ENCODE results near the gene LTA. TPM values are rescaled to one million over a fixed set of nuclear protein-coding genes. Genes with fewer than 3 reads are reported as not detected.

Gene LTA
- total and polyA plus RNA-seq, 2 donors (not counting 3 experiments of a cell fraction or from before 2014, with no cell fraction given), result 0.46 TPM; not detected in 1

DNA sequence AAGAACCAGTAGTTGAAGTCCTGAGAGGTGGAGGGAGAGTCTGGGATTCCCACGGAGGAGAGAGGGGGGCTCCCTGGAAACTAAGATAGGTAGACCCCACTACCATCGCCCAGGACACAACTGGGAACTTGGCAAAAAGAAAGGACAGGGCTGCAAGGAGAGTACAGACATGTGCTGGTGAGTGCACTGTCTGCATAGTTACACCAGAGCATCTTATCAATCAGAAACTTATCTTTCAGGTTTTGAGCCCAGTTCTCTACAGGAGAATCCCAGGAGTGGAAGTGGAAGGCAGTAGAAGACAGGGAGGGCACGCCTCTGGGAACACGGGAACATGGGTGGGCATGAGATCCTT, 12.5 kb upstream of the LTA start:
- dilution Hi-C loops (cut with MboI; ENCODE audit: extremely low pct_ligation_motif_present, low sequenced_read_pairs), result no loop called here
- H3K4me1 ChIP-seq (ENCODE audit: control insufficient read depth, extremely low read depth, insufficient read depth, low read length), result peaks cover 69% of the 10 kb centered on the region
- peak overlapping the region; percentile 82 for H3K9ac ChIP-seq (replicated peaks; ENCODE audit: extremely low read depth, insufficient read depth, low read length)
- FAIRE-seq (peak; percentile 12), DNase-seq (ENCODE audit: low read depth, low spot score) (peak; percentile 40)
- intact Hi-C loops (cut with micrococcal nuclease), result no loop called here
- H3K9me1 ChIP-seq (replicated peaks; ENCODE audit: control insufficient read depth, extremely low read depth, insufficient read depth, low read length), result no peaks in the 10 kb centered on the region
- peak overlapping the region in 1 of 3 experiments; percentile 29 for H3K4me3 ChIP-seq (replicated peaks in 1 of 3; ENCODE audit: insufficient read depth in 1 of 3, low read depth in 1 of 3, low read length in 3 of 3)
- POLR2A ChIA-PET, result interaction anchor here (0.6 to 0.9 kb wide), 2 partner anchors 21 to 268 kb away, joined by 3 to 5 read pairs; partner anchors contain the start of gene HSPA1B
- no peak for TF ChIP-seq JUN (IDR thresholded peaks at IDR 0.05; ENCODE audit: borderline replicate concordance, insufficient read depth, insufficient read length, low read depth)
- H3K27ac ChIP-seq (ENCODE audit: insufficient read depth, low read depth, low read length), result peak overlapping the region; percentile 98
- BruUV-seq (replicated peaks), result TSS peak; percentile 80
- H2AFZ ChIP-seq (ENCODE audit: low read depth, low read length), result no peak overlapping the region
- H3K27me3 ChIP-seq (ENCODE audit: control insufficient read depth in 2 of 2, insufficient read depth in 2 of 2, low read length in 2 of 2), result no peaks in the 10 kb centered on the region
- no peaks in the 10 kb centered on the region for H3K9me3 ChIP-seq (replicated peaks; ENCODE audit: control insufficient read depth, insufficient read depth, low read length)
- H3K36me3 ChIP-seq (ENCODE audit: control insufficient read depth in 2 of 2, extremely low read depth in 1 of 2, insufficient read depth in 2 of 2, low read length in 2 of 2), result peaks cover 2 to 10% of the 10 kb centered on the region in 2 experiments
- no peaks in the 10 kb centered on the region for H4K20me1 ChIP-seq (replicated peaks; ENCODE audit: control insufficient read depth, extremely low read depth, insufficient read depth, low read length)
- CTCF ChIA-PET, result interaction anchor here (1.5 to 31.0 kb wide), 3 partner anchors 9 to 29 kb away, joined by 5 to 1517 read pairs (median 31); partner anchors contain the start of genes LST1, LTB, NCR3 and NFKBIL1
- peak overlapping the region; percentile 90 for H3K4me2 ChIP-seq (ENCODE audit: insufficient read depth, low read length)
- peaks cover 7% of the 10 kb centered on the region for H3K79me2 ChIP-seq (ENCODE audit: control insufficient read depth, insufficient read depth, low read length)

DNA sequence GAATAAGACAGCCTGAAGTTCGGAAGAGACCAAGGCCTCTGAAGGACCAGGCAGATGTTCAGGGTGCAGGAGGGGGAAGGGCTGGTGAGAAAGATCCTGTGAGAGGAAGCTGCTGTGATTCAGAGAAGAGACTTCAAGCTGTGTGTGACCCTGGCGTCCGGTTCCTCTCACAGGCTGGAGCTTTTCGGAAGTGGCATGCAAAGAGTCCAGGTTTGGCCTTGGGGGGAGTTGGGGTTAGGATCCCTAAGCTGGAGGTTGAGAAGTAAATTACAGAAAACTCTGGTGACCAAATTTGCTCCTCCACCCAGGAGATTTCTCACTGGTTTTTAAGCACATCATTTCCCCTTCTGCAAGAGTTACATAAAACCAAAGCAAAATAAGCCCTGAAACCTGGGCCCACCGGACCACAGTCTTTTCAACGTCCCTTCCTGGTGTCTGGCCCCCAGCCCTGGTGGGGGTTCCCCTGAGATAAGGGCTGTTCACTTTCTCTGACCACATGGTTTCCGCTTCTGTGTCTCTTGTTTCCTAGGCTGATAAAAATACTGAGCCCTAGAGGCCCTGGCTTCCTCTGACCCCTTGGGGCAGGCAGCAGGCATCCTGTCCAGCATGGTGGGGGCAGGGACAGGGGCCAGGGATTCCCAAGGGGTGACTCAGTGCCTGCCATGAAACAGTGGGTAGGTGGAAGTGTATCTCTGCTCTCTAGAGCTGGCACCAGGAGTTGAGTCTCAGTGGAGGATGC, 12.0 kb upstream of the LTA start:
- DNase-seq (ENCODE audit: low read depth, low spot score) (peak; percentile 99), FAIRE-seq (peak; percentile 95)
- Histone ChIP-seq H3K36me3 (ENCODE audit: control insufficient read depth in 2 of 2, extremely low read depth in 1 of 2, insufficient read depth in 2 of 2, low read length in 2 of 2) (peaks cover 2 to 10% of the 10 kb centered on the region in 2 experiments), H3K27me3 (ENCODE audit: control insufficient read depth in 2 of 2, insufficient read depth in 2 of 2, low read length in 2 of 2) (no peaks in the 10 kb centered on the region), H4K20me1 (replicated peaks; ENCODE audit: control insufficient read depth, extremely low read depth, insufficient read depth, low read length) (no peaks in the 10 kb centered on the region), H2AFZ (ENCODE audit: low read depth, low read length) (no peak overlapping the region), H3K27ac (ENCODE audit: insufficient read depth, low read depth, low read length) (peak overlapping the region; percentile 98), H3K4me2 (ENCODE audit: insufficient read depth, low read length) (peak overlapping the region; percentile 90), H3K9ac (replicated peaks; ENCODE audit: extremely low read depth, insufficient read depth, low read length) (peak overlapping the region; percentile 82), H3K4me1 (ENCODE audit: control insufficient read depth, extremely low read depth, insufficient read depth, low read length) (peaks cover 69% of the 10 kb centered on the region), H3K9me3 (replicated peaks; ENCODE audit: control insufficient read depth, insufficient read depth, low read length) (no peaks in the 10 kb centered on the region), H3K79me2 (ENCODE audit: control insufficient read depth, insufficient read depth, low read length) (peaks cover 7% of the 10 kb centered on the region), H3K4me3 (replicated peaks in 1 of 3; ENCODE audit: insufficient read depth in 1 of 3, low read depth in 1 of 3, low read length in 3 of 3) (peak overlapping the region in 1 of 3 experiments; percentile 29), H3K9me1 (replicated peaks; ENCODE audit: control insufficient read depth, extremely low read depth, insufficient read depth, low read length) (no peaks in the 10 kb centered on the region)
- ChIA-PET POLR2A (interaction anchor here (0.5 to 0.9 kb wide), 3 partner anchors 20 to 267 kb away, joined by 3 to 8 read pairs (median 5); partner anchors contain the start of gene HSPA1B), CTCF (interaction anchor here (0.7 to 31.0 kb wide), 4 partner anchors 9 to 29 kb away, joined by 3 to 1517 read pairs (median 18); partner anchors contain the start of genes LST1, LTB, NCR3 and NFKBIL1)
- BruUV-seq (replicated peaks), result no TSS peak
- dilution Hi-C loops (cut with MboI; ENCODE audit: extremely low pct_ligation_motif_present, low sequenced_read_pairs), result no loop called here
- TF ChIP-seq, protein P1, sequence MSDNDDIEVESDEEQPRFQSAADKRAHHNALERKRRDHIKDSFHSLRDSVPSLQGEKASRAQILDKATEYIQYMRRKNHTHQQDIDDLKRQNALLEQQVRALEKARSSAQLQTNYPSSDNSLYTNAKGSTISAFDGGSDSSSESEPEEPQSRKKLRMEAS (IDR thresholded peaks at IDR 0.05; ENCODE audit: insufficient read depth, insufficient read length), result peak; percentile 34
- TF ChIP-seq POLR2AphosphoS5 (IDR thresholded peaks at IDR 0.05; ENCODE audit: insufficient read depth, low read depth, low read length) (peak; percentile 97), EZH2 (IDR thresholded peaks at IDR 0.05; ENCODE audit: borderline replicate concordance, low read depth, low read length, severe bottlenecking) (no peak), MYC (IDR thresholded peaks at IDR 0.05; ENCODE audit: low read depth, low read length) (peak; percentile 37), FOS (IDR thresholded peaks at IDR 0.05; ENCODE audit: borderline replicate concordance, insufficient read depth, low read length) (peak; percentile 97), POLR2A (IDR thresholded peaks at IDR 0.05; ENCODE audit: low read depth, low read length) (peak; percentile 71), GATA2 (IDR thresholded peaks at IDR 0.05; ENCODE audit: insufficient read depth, insufficient read length, low read depth, low read length) (peak; percentile 95), JUN (IDR thresholded peaks at IDR 0.05; ENCODE audit: borderline replicate concordance, insufficient read depth, insufficient read length, low read depth) (peak; percentile 94)
- TF ChIP-seq, protein P2, sequence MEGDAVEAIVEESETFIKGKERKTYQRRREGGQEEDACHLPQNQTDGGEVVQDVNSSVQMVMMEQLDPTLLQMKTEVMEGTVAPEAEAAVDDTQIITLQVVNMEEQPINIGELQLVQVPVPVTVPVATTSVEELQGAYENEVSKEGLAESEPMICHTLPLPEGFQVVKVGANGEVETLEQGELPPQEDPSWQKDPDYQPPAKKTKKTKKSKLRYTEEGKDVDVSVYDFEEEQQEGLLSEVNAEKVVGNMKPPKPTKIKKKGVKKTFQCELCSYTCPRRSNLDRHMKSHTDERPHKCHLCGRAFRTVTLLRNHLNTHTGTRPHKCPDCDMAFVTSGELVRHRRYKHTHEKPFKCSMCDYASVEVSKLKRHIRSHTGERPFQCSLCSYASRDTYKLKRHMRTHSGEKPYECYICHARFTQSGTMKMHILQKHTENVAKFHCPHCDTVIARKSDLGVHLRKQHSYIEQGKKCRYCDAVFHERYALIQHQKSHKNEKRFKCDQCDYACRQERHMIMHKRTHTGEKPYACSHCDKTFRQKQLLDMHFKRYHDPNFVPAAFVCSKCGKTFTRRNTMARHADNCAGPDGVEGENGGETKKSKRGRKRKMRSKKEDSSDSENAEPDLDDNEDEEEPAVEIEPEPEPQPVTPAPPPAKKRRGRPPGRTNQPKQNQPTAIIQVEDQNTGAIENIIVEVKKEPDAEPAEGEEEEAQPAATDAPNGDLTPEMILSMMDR (IDR thresholded peaks at IDR 0.05; ENCODE audit: extremely low read depth in 1 of 2, insufficient read depth in 1 of 2, low read depth in 1 of 2, low read length in 2 of 2), result no peak
- intact Hi-C loops (cut with micrococcal nuclease), result loop anchor here (1.0 kb wide), 4 partner anchors 9 to 34 kb away; partner anchors contain the start of gene NFKBIL1
